Activated CD8-positive, alpha-beta memory T cell treated with anti-CD3 and anti-CD28 coated beads, Interleukin-2, amount 50 U/mL, for 1 hour (primary cell): ENCODE results near the gene CHD9.
"Not testable (repeated sequence)": the region's sequence is repeated elsewhere in the genome, so short reads cannot be mapped to it uniquely, and the experiment has no call there.

Experiments
- DNase-seq: peaks from one replicate; pipeline ENCODE4 v3.0.0-alpha.2; 2020; ENCODE audit errors: extremely low read depth

CHD9 gene

DNA sequence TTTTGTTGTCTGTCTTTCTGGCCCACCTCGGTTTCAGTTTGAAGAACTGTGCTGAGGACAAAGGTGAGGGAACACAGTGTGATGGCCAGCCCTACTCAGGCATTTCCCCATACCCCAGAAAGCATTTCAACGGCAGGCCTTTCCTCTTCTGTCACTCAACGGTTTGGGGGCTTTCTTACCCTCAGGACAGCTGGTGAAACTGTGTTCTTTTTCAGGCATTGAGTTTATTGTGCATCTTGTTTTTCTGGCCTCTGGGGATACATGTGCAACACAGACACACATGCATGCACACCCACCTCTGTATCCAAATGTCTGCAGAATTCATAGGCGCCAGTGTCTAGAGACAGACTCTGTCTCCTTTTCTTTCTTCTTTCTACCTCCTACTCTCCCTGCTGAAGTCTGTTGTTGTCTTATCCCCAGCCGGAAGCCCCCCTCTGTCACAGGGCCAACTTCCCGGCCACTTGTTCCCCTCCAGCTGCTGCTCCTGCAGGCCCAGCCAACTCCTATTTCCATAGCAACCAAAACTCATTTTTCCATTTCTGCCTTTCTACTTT is 17.0 kb downstream of the CHD9 start:
- no peak for DNase-seq

DNA sequence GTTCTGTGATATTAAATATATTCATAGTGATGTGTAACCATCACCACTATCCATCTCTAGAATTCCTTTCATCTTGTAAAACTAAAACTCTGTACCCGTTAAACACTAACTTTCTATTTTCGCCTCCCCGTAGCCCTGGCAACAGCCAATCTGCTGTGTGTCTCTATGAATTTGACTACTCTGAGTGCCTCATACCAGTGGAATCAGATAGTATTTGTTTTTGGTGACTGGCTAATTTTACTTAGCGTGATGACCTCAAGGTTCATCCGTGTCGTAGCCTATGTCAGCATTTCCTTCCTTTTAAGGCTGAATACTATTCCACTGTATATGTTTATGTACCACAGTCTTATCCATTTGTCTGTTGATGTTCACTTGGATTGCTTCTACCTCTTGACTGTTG is 18.2 kb downstream of the CHD9 start:
- no peak for DNase-seq

DNA sequence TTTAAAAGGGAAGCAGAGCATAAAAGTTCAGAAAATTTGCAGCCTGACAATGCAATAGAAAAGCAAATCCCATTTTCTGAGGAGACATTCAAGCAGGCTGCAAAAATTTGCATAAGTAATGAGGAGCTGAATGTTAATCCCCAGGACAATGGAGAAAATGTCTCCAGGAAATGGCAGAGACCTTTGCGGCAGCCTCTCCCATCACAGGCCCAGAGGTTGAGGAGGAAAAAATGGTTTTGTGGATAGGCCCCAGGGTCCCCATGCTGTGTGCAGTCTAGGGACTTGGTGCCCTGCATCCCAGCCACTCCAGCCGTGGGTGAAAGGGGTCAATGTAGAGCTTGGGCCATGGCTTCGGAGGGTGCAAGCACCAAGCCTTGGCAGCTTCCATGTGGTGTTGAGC is 19.5 kb downstream of the CHD9 start:
- not testable (repeated sequence) for DNase-seq

DNA sequence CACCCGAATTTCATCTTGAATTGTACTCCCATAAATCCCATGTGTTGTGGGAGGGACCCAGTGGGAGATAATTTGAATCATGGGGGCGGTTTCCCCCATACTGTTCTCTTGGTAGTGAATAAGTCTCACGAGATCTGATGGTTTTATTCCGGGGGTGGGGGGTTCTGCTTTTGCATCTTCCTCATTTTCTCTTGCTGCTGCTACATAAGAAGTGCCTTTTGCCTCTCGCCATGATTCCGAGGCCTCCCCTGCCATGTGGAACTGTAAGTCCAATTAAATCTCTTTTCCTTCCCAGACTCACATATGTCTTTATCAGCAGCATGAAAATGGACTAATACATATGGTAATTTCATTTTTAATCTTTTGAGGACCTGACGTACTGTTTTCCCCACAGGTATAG is 20.7 kb downstream of the CHD9 start:
- not testable (repeated sequence) for DNase-seq

DNA sequence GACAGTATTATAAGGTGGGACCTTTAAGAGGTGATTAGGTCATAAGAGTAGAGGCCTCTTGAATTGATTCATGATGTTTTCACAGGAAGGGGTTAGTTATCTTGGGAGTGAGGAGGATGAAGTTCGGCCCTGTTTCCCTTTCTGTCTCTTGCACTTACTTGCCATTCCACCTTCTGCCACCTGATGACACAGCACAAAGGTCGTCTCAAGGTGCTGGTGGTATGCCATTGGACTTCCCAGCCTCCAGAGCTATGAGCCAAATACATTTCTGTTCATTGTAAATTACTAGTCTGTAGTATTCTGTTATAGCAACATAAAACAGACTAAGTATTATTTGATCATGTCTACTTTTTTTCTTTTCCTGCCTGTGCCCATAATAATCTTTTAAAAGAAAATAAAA is 23.5 kb downstream of the CHD9 start:
- no peak for DNase-seq

DNA sequence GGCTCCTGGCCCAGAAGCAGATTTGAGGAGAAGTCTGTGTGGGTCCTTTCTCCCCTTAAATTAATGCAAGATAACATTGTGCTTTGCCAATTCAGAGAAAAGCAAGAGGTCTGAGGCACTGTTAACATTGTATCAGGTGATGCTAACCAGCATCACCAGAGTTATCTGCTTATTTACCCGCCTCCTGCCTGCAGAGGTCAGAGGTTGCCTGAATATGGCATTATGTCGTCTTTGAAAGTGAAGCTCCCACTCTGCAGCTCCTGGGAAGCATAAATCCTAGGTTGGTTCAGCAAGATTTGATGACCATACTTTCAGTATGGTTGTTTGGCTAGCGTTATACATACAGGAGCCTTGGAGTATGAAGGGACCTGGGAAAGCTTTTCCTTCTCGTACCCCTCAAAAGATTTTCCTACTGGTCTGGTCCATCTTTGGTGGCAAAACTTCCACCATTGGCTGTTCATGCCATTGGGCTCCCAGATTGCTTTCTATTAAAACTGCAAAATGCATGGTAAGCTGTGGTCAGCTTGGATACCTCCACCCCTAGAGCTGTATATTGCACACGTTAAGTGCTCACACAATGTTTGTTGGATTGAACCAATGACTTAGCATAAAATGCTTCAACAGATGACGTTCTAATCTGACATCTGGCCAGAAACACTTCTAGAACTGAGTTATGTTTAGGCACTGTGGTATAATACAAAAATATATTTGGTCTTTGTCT is 24.1 kb downstream of the CHD9 start:
- DNase-seq = no peak

DNA sequence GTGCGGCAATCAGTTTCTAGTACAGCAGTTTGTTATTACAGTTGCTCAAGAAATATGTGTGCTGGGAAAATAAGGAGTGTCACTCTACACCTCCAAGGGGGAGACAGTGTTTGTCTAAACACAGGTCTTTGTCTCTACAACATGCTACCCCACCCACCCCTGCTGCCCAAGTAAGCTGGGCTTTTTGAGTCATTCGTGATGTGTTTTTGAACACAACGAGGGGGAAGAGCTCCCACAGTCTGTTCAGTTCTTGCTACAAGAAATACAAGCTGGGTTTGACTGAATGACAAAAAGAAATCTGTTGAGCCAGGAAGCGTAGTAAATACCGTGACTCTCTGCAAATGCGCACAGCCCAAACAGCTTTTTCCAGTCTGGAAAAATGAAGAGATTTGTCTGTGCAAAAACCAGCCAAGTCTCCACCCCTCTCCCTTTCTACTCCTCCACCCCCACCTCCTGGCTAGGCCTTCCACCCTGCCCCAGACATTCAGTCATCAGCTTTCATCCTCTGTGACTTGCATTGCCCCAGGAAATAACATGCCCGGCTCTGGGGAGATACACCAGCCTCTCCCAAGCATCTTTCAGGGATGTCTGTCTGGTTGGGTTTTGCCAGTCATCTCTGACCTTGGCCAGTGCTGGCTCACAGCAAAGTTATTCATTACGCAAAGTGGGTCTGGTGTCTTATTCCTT is 25.7 kb downstream of the CHD9 start:
- DNase-seq = no peak

DNA sequence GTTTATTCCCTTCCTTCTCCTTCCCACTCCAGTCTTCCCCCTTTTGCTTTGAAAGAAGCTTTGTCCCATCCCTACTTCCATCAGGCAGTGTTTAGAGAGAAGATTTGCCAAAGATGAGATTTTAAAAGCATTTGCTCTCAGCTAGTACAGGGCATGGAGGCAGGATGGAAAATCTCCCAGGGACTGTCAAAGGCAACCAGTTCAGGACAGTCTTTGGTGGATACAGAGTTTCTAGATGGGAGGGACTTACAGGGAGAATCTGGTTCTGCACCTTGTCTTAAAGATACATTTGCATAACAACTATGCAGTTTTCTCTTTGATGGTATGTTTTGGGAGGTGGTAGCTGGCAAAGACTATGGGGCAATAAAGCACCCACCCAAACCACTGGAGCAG is 26.2 kb downstream of the CHD9 start:
- DNase-seq = no peak

DNA sequence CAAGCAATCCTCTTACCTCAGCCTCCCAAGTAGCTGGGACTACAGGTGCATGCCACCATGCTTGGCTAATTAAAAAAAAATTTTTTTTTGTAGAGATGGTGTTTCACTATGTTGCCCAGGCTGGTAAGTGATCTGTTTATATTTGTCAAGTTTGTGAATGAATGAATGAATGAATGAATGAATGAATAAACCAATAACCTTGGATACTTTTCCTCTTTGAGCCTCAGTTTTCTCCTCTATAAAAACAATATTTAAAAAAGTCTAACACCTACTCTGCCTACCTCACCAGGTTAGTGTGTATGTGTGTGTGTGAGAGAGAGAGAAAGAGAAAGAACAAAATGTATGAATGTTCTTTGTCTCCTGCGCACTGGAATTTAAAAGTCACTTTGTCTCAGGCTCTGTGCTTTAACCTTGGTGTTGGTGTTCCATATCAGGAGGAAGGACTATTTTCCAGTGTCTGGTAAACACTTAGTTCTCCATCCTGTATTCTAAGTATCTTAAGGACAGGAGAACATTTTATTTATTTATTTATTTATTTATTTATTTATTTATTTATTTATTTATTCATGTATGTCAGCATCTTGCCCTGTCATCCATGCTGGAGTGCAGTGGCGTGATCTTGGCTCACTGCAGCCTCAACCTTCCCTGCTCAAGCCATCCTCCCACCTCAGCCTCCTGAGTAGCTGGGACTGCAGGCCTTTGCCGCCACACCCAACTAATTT is 27.1 kb downstream of the CHD9 start:
- no peak for DNase-seq

DNA sequence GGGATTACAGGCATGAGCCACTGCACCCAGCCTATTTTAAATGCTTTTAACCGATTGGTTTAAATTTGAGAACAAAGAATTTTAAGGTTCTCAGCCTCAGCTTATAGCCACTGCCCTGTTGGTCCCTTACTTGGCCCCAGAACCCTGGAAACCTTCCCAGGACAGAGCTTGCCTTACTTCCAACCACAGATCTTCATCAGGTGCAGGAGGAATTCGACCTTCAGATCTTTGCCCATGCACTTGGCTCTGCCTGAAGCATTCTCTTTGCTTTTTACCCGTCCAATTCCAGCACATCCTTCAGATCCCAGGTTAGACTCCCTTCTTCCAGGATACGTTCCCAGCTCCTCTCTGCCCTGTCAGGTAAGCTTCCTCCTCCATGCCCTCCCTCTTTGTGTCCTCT is 27.7 kb downstream of the CHD9 start:
- DNase-seq = no peak

DNA sequence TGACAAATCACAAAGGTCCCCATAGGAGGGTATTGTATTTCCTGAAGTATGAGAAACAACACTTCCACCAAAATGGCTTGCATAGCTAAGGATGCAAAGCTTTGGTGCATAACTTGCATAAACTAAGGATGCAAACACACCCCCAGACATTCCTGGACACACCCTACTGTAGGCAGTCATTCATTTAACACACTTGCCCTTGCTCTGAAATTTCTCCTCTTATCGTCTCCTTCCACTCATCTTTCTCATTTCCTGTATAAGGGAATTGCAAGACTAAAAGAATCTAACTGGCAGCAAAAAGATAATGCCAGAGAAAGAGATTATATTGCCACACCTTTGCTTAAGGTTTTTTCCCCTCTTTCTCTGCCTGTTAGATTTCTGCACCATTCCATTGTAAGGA is 28.3 kb downstream of the CHD9 start:
- DNase-seq = no peak

DNA sequence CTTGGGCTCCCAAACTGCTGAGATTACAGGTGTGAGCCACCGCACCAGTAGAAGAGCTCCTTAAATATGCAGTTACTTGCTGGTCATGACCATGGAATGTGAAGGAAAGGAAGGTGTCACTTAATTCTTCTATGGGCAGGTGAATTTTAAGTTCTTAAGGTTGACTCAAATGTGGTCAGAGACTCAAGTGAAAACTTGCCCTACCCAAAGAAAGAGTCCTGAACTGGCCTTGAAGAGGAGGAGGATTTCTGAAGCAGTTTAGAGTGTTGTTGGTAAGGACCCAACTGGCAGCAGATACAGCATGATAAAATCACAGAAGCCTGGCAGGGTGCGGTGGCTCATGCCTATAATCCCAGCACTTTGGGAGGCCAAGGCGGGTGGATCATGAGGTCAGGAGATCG is 29.4 kb downstream of the CHD9 start:
- DNase-seq = no peak

DNA sequence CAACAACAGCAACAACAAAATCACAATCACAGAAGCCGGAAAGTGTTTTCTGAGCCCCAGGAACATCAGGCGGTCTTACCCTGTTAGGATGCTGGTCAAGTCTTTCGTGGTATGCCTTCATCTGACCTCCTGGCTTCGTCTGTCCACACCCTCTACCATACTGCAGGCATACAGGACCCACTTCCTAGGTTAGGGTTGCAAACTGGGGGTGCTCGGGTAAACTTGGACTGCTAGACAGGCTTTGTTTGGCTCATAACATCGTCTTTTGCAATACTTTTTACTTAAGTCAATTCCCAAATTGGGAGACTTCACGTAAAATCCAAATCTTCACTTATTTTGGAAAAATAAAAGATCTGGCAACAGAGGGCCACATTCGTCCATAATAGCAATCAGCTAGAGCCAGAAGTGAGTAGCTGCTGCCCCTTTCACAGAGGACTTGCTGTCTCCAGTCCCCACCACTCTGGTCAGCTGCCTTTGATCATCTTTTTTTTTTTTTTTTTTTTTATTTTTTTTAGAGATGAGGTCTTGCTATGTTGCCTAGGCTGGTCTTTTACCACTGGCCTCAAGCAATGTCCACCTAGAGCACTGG is 30.0 kb downstream of the CHD9 start:
- DNase-seq = no peak

DNA sequence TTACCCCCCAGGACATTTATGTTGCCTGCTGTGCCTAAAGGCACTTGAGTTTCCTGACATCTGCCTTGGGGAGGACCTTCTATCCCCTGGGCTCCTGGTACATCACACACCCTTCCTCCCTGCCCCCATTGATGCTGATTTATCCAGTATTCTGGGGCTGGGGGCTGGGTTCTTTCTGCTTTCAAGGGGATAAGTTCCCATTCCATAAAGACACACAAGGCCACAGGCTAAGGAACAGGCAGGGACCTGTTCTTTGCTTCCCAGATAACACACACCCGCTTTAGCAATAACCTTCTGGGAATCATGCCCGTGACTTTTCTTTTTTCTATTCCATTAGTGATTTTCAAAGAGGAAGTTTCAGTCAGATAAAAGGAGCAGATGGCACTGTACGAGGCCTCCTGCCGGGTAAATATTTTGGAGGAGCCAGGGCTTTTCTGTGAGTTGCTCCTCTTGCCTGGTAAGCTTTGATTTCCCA is 30.6 kb downstream of the CHD9 start:
- no peak for DNase-seq

DNA sequence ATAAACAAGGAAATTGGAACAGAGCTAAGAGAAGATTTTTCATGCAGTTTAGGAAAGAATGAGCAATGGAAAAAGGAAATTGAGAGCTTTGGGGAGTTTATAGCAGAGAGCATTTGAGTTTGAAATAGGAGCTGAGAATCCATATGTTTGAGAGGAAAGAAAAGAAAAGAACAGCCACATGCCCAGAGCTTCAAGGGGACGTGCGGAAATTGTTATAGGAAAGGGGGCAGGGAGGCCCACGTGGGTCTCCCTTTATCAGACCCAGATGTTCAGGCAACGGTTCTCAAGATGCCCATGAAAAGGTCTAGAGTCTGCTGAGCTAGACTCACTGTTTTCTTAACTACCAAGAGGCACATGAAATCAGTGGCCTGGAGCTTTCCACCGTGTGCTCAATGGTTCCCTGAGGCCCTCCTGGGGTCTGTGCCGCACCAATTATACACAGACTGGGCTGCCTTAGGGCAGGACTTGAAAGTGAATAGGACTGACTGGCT is 31.2 kb downstream of the CHD9 start:
- DNase-seq = no peak

DNA sequence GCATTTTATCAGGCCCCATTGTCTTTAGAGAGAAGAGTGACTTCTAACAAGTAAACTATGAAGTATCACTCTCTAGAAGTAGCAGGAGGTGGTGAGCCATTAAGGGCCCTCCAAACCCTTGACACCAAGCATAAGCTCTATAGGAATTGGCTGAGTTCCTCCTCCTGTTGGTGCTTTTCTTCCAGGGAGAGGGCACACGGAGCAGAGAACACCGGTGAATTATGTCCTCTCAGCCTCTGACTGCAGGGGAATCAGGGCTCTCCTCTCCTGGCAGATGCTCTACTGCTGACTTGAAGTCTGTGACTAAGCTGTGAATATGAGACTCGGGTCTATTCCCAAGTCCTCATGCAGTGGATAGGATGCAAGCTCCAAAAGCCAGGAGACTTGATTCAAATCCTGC is 32.3 kb downstream of the CHD9 start:
- DNase-seq = no peak

DNA sequence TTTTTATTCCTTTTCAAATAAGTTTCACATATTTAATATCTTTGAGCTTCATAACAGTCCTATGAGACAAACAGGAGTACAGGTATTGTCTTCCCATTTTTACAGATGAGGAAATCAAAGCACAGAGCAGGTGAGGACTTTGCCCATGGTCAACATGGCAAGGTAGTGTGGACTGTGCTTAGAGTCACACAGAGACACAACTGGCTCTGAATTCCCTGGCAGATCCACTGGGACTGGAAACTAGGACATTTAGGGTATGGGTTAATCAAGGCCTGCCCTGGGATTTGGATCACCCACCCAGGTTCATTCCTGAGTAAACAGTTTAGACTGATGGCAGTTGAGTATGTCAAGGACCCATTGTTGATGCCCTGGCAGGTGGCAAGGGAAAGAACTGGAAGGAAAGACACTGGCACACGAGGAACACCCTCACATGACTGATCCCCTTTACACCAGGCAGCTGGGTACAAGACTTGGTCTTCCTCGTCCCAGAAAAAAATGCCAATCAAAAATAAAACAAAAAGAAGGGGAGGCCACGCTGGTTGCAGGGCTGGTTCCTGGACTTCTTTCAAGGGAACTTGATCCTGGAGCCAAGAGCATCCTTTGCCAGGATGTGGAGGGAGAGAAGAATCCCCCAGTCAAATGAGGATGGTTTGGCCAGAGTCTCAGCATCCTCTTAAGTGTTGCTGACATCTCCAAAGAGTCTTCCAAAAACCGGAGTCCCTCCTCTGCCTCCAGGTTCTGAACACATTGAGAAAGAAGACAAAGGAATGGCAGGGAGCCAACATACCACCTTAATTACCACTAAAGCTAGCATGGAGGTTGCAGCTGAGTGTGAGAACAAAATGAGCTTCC is 34.9 kb downstream of the CHD9 start:
- no peak for DNase-seq

DNA sequence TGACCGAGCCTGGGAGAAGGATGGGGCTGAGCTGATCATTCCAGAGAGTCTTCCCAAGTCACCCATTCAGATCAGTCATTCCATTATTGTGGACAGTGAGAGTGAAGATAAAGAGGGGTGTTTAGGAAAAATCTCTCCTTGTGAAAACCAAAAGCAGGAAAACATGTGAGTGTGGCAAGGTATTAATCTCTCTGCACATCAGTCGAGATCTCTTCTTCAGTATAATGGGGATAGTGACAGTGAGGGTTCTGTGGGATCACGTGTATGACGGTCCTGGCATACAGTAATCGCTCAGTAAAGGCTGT is 35.4 kb downstream of the CHD9 start:
- DNase-seq = no peak

DNA sequence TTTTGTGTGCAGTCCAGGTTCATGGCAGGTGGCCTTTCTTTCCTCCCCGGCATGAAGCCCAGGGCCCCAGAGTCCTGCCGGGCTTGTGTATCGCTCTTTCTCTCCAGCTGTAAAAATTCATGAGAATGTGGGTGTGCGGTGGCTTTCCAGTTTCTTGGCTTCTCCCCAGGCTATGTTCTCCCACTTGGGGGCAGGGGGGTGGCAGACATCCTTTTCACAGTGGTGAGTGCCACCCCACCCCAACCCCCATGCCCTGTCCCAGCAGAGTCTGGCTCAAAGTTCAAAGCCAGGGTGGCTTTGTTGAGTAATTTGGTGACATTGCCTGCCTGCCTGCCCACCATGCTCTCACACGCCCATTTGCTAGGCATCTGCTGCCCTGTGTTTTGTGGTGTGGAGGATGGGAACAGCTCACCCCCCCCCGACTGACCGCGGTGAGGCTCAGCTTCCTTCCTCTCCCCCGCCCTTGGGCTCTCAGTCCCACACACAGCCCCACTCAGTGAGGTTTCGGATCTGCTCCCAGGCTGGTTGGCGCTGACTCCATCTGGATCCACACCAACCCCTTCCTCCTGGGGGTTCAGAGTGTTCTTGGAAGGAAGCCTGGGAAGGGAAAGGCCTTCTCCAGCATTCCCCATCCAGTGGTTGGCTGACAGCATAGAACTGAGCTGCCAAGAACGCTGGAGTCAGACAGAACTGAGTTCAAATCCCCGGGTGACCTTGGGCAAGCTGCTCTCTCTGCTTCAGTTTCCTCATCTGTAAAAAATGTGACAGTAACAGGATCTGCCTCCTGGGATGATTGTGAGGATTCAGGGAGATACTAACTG is 36.0 kb downstream of the CHD9 start:
- DNase-seq = no peak

DNA sequence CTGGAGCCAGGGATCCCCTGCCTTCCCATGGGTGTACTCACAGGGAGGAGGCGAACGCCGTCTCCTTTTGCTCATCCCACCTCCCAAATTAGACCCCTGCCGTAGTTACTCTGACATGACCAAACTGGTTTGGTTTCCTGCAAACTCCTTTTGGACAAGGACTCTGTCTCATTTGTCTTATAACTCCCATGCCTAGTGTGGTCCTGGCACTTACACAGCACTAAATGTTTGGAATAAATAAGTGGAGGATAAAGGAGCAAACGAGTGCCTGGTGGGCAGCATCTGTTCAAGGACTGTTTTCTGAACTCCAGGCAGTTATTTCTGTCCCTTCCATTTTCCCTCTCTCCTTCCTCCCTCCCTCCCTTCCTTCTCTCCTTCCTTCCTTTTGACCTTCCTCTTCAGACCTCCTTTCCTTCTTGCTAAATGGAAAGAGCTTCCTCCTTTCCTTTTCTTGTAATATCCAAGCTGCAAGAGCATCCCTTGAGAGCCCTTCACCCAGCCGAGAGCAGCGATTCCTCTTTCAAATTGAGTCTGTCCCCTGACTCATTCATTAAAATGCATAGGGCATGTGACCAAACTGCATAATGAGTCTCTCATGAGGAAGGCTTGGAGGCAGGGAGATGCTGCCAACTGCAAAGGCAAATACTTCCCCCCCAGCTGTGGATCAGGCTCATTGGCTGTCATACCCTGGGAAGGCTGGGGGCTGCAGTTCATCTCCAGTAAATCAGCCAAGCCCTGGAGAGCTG is 36.8 kb downstream of the CHD9 start:
- no peak for DNase-seq
